Measurements from ENCODE around the gene JOSD2.
A peak's percentile ranks its signal among the peaks of the same experiment; 100 is the strongest.
"Not testable (repeated sequence)": the region's sequence is repeated elsewhere in the genome, so short reads cannot be mapped to it uniquely, and the experiment has no call there.

Gene JOSD2

DNA sequence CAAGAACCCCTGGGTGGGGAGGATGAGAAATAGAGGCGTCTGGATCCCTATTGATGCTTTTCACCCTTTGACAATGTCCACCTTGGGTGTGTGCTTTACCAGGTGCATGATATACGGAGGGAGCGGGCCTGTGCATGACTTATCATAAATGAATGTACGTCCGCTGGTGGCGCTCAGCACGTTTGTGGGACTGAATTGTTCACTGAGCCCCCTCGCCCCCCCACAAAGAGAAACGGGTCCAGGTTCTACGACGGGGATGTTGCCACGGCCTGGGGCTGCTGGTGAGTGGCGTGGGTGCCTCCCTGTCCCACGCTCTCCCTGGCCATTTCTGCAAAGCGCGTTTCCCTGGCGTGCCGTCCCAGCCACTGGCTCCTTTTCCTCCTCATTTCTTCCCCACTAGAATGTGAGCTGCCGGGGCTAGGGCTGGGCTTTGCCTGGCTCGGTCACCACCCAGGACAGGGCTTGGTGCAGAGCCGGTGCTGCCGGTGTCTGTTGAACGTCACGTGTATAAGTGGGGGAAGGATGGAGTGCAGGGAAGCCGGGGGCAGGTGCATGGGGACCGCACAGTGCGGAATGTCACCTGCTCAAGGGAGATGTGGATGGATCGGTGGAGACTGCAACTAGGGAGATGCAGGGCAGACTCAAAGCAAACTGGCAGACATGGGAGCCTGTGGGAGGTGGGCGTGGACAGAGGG is 35.7 kb upstream of the JOSD2 start:
- no peak for DNase-seq

DNA sequence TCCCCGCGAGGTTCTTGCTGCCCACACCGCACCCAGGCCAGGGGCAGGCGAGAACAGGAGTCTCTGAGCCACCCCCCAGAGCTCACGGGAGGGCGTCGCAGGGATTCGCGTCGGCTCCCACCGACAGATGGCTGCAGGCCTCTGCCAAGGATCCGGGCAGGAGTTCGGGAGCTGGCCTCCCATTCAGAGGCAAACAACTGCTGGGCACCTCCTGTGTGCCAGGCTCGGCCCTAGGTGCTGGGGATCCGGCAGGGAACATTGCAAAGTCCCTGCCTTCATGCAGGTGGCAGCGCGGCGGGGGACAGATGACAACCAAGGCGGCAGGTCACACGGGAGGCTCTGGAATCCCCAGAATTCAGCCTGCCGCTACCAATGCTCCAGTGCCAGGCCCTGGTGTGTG is 32.0 kb upstream of the JOSD2 start:
- peak; percentile 25 for DNase-seq

DNA sequence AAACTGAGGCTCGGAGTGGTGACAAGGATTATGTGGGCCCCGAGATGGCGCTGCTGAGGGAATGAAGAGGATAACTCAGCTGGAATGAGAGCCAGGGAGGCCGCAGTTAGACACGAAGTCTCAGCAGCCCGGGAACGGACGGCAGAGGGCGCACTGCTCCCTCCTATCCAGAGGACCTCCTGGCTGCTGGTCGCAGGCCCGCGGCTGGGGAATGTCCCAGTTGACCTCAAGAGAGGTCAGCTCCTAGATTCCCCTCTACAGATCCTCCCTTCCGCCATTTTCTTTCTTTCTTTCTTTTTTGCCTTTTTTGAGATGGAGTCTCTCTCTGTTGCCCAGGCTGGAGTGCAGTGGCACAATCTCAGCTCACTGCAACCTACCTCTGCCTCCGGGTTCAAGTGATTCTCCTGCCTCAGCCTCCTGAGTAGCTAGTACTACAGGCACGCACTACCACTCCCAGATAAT is 26.8 kb upstream of the JOSD2 start:
- peak; percentile 87 for DNase-seq

DNA sequence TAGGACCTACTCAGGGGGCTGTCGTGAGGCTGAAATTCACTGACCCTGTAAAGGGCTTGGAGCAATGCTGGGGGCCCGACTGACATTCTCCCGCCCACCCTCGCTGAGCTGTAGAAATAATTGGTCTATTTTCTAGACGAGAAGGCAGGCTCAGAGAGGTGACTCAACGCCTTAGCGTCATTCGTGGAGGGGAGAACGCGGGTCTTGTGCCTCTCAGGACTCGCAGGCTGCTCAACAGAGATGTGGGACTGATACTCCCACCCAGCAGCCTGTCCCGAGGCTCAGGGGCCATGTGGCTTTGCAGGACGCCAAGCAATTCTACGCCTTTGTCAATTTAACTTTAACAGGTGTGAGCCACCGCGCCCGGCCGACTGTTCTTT is 26.3 kb upstream of the JOSD2 start:
- DNase-seq, result no peak

DNA sequence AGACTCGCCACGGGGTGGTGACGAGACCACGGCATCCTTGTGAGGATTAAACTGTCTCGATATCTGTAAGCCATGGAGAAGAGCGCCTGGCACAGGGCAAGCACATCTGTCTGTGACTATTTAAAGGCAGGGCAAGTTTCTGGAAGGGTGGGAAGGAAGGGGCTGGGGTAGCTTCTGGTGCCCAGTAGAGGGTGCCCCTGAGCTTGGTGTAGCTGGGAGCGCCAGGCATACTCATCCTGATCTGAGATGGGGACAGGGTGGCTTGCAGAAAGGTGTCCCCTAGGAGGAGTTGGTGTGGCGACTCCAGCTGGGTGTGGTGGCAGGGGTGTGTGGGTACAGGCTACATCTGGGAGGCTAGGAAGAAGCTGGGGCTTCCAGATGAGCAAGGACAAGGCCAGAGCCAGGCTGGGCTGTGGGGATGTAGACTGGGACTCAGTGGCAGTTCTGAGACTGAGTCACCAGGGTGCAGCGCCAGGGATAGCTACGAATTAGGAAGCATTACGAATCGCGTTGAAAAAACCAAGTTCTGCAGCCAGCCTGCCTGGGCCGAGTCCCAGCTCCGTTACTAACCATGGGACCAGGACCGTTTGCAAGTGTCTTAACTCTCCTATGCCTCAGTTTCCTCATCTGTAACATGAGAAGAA is 25.8 kb upstream of the JOSD2 start:
- no peak for DNase-seq

DNA sequence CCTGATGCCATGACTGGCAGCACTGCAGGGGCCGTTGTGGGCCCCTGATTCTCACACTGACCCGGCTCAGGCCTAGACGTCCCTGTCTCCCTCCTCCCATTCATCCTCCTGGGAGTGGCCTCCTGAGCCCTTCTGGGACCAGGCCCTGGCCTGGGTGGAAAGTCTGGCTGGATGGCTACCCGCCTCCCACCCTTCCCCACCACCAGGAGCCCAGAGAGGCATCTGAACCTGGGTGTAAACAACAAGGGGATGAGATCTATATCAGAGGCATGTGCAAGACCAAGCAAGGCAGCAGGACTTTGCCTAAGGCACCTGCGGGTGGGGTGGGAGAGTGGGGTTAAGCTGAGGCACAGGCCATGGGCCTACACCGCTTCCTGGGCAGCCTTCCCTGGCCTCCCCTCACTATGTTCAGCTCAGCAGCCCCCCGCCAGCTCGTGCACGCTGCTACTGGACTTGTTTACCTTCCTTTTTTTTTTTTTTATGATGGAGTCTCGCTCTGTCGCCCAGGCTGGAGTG is 24.7 kb upstream of the JOSD2 start:
- DNase-seq, result no peak

DNA sequence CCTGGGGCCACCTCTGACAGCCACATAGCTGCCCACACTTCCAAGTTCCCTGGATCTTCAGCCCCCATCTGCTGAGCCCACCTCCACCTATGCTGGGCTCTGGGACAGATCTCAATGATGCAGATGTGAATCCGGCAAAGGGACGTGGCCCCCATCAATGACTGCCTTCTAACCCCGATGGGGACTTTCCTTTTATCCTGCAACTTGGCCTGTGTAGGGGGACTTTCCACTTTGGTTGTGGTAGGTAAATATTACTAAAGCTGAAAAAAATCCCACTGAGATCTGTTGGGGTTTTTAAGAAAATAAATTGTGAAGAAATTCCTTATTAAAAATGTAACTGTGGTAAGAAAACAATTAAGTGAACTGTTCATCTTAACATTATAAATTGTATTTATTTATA is 23.5 kb upstream of the JOSD2 start:
- DNase-seq, result no peak

DNA sequence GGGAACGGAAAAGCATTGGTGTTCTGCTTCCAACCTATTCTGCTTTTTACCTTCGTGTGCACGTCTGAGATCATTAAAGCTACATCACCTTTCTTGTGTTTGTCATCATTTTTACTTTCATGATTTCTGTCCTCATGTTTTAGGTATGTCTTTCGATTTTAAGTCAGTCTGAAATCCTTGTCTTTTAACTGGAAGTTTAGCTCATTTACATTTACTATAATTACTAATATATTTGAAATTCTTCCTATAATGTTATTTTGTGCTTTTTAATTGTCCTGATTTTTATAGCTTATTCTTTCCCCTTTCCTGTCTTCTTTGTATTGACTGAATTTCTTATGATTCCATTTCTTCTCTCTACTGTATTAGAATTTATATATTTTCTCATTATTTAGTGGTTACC is 22.0 kb upstream of the JOSD2 start:
- no peak for DNase-seq

DNA sequence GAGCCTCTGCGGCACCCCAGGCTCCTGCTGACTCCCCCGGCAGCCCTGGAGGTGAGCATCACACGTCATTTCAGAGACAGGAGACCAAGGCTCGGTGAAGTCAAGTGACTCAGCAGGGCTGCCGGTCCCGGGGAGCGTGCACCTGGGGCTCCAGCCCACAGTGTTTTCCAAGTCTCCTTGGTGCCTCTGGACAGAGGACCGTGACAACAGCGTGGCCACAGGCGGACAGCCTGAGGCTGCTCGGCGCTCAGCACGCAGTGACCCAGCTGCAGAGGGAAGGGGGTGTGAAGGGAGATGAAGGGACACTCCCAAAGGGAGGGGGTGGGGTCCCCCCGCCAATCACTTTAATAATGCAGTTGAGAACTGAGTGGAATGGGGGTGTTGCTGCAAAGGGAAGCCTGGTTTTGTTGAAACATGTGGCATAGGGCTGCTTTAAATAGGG is 20.2 kb upstream of the JOSD2 start:
- no peak for DNase-seq

DNA sequence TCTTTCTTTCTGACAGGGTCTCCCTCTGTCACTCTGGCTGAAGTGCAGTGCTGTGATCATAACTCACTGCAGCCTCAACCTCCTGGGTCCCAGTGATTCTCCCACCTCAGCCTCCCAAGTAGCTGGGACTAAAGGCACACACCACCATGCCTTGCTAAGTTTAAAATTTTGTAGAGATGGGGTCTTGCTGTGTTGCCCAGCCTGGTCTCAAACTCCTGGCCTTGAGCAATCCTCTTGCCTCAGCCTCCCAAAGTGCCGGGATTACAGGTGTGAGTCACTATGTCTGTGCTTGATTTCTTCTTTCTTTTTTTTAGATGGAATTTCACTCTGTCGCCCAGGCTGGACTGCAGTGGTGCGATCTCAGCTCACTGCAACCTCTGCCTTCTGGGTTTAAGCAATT is 17.1 kb upstream of the JOSD2 start:
- not testable (repeated sequence) for DNase-seq

DNA sequence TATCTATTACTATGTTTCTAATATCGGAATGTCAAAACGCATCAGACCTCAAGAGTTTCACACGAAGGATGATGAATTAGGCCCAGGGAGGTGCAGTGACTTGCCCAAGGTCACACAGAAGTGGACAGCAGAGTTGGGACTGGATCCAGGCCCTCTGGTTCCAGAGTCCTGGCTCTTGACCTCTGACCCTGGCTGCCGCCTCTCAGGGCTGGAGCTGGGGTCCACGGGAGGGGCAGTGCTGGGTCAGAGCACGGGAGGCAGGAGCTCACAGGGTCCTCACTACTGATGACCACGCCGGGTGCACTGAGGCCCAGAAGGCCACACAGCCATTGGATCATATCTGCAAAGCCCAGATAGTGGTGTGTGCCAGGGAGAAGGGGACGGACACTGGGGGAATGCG is 11.9 kb upstream of the JOSD2 start:
- DNase-seq, result no peak

DNA sequence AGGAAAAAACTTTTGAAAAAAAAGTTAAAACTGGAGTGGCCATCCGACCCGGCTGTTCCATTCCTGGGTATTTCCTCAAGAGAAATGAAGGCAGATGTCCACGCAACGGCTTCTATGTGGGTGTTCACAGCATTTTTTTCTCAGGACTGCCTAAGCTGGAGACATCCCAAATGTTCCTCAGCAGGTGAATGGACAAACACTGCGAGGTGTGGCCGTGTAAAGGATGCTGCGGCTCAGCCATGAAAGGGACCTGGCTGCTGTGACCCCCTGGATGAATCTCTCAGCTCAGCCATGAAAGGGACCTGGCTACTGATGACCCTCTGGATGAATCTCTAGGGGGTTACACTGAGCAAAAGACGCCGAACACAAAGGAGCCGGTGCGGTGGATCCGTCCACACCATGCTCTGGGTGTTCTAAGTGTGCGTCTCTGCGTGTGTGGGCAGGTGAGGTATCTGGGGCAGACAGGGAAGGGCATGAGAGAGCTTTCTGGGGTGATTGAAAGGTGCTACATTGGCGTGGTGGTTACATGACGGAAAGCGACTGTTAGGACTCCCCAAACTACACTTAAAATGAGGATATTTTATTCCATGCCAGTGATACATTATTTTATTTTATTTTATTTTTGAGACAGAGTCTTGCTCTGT is 10.0 kb upstream of the JOSD2 start:
- no peak for DNase-seq

DNA sequence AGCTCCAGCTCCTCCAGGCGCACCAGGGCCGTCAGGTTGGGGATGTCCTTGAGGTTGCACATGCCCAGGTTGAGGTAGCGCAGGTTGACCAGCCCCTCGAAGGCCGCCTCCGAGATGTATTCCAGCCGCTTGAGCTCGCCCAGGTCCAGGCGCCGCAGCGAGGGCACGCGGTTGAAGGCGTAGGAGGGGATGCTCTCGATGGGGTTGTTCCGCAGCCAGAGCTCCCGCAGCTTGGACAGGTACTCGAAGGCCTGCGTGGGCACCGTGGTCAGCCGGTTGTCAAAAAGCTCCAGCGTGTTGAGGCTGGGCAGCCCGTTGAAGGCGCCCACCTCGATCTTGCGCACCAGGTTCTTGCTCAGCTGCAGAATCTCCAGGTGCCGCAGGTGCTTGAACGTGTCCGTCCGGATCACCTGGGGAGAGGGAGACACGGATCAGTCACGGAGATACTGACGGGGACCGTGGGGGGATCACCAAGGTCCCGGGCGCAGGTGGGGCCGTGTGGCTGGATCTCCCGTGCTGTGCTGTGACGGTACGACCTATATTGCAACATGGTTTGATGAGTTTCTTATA is 8.1 kb upstream of the JOSD2 start:
- no peak for DNase-seq

DNA sequence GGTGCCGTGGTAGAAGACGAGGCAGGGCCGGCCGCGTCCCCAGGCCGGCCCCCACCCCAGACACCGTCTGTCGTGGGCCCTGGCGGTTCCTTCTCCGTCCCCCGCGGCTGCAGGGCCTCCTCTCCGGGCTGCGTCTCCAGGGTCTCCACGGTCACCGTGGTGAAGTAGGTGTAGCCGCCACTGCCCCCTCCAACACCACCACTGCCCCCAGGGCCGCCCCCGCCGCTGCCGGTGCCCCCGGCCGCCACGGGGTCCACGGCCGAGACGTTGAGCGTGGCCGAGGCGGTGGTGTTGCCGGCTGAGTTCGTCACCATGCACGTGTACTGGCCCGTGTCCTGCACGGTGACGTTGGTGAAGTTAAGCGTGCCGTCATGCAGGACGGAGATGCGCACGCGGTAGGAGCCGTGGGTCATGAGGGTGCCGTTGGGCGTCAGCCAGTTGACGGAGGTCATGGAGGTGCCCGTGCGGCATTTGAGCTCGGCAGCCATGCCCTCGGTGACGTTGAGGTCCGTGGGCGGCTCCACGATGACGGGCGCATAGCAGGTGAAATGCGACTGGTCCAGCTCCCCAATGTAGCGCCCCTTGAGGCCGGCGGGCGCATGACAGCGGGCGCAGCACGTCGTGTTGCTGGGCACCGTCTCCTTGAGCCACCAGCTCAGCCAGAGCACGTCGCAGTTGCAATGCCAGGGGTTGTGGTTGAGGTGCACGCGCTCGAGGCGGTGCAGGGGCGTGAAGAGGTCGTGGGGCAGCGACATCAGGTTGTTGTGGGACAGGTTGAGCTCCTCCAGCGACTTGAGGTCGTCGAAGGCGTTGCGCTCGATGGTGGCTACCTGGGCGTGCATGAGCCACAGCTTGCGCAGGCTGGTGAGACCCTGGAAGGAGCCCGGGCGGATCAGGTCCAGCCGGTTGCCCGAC is 7.4 kb upstream of the JOSD2 start:
- DNase-seq, result no peak

DNA sequence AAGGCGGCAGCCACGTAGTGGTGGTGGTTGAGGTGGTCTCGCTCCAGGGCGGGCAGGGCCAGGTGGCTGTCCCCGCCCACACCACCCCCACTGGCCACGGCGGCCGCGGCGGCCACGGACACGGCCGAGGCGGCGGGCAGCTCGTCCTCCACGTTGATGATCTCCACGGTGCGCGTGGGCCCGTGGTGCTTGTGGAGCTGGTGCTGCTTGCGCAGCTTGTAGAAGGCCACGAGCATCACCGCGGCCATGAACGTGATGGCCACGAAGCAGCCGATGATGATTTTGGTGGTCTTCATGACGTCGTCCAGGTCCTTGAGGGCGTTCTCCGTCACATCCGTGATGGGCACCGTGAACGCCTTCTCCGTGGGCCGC is 6.7 kb upstream of the JOSD2 start:
- DNase-seq, result no peak

DNA sequence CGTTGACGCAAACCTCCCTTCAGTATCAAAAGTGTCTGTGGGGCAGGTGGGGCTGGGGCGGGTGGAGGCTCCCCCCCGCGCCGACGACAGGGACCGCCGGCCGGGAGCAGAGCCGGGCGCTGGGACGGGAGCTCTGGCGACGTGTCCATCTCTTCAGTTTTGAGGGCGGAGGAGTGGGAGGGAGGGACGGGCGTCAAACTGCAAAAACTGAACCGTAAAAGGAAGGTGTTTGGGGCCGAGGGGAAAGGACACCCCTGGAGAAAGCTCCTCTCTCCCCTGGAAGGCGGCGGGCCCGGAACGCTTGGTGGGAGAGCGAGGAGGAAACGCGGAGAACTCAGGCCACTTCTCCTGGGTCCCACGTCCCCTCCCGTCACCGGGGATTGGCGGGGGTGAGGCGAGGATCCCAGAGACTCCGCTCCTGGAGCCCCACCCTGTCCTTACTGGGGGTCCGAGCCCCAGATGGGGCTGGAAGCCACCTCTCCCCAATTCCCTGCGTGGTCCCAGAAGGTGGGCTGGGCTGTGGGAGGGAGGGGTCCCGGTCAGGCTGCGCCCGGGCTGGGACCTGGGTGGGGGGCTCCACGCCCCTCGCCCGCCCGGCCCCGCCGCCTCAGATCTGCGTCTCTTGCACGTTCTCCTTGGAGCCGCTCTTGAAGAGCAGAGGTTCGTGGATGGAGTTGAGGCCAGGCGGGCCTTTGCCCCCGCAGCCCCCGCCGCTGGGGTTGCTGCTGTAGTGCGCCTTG is 6.1 kb upstream of the JOSD2 start:
- no peak for DNase-seq

DNA sequence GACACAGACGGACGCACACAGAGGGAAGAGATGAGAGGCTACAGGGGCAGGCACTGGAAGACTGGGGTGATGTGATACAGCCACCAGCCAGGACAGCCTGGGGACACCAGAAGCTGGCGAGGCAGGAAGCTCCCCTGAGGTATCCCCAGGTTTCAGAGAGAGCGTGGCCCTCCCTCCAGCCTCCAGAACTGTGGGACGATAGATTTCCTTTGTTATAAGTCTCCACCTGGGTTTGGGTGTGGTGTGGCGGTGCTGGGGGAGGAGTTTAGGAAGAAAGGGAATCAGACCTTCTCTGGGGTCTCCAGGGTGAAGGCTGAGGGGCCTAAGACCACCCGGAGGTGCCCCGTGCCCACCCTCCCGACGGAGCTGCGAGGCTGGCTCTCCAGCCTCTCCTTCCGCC is 5.5 kb upstream of the JOSD2 start:
- no peak for DNase-seq

DNA sequence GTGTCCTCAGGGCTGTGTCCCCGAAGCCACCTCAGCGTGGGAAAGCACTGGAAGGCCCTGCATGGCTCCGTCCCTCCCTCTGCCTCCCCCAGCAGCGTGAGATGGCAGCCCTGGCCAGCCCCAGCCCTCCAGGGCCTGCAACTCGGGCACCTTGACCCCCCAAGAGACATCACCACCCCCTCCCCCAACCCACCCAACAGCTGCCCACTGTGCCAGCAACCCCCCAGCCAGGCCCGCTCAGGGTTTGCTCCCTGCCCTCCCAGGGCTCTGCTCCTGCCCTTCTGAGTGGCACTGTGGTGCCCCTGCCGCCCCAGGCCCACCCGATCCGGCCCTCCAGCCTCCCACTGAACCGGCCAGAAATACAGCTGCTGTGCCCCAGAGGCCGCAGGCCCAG is 4.2 kb upstream of the JOSD2 start:
- DNase-seq, result no peak

DNA sequence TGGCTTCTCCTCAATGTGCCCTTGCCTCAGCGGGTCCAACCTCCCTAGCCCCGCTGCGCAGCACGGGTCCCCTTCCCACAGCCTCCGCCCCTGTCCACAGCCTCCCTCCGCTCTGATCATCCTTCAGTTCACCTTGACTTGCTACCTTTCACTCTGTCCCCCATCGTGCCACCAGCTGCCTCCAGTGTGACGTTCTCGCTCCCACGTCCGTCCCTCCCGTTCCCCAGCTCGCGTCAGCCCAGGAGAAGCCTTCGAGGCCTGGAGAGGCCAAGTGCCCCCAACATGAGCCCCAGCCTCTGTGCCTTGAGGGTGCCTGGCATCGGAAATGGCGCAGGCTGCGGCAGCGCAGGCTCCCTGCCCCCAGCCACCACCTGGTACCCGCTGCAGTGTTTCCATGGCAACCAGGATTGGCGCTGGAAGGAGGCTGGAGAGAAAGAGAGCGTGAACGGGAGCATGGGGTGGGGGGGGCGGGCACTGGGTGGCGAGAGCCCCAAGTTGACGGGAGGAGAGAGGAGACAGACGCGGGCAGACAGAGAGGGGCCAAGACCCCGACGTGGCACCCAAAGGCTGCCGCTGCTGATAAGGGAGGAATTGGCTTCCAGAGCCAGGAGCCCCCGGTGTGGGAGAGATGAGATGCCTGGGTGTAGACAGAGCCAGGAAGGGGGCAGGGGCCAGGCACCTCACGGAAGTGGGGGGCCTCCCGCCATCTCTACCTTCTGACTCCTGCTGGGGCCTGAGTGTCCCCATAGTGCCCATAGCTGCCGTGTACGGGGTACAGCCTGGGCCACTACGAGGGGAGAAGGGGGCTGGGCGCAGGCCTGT is 3.6 kb upstream of the JOSD2 start:
- peak; percentile 60 for DNase-seq

DNA sequence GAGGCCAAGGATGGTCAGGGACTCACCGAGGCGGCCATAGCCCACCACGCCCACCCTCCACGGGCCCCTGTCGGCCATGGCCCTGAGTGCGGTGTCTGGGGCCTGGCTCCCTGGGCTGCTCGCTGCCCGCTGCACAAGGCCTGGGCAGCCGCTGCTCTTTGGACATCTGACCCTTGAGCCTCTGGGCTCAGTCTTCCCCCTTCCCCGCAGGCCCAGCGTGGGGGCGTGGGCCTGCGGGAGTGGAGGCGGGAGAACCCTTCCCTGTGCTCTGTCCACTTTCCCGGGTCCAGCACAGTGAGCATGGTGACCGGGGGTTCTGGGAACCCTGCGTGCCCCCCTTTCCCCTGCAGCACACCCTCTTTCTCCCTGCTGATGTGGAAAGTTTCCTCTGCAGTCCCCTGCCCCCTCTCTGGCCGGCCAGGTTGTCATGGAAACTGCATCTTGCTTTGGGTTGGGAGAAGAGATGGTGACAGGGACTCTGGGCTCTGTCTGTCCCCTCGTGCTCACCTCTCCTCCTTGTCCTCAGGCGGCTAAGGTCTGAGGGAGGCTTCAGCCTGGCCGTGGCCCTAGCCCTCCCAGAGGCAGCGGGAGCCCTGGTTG is 2.9 kb upstream of the JOSD2 start, which contains the start of gene ASPDH:
Gene ASPDH (minus strand): TSS at position 168 of the 600 bp plus-strand sequence. CDS start 90 bp downstream, at position 78.
- no peak for DNase-seq

Data from NCI-H1694 (cell line).